ENCODE data around the gene MCM9. TPM values are rescaled to one million over a fixed set of nuclear protein-coding genes. Genes with fewer than 3 reads are reported as not detected.

The MCM9 gene
- total RNA-seq, 3 donors from 2014 or later (not counting 1 experiment from before 2014, with no cell fraction given): 45.2 to 53.4 (median 52.5) TPM

DNA sequence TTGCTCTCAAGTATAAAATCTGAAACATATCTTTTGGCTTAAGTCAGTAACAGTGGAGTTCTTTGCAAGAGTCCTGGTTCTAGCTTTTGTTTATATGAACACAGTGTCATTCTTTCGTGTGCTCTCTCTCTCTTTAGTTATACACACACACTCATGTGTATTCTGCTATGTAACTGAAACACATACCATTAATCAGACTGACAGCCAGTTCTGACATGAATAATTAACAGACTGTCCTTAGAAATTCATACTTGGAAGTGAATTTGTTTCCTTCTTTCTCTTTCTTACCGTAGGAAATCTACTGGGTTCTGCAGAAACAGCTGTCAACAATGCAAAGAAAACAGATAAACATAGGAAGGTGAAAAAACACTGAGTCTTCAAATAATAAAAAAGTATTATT, 2.5 kb downstream of the MCM9 start:
- Histone ChIP-seq H3K36me3 (ENCODE audit: control insufficient read depth, insufficient read depth, low read length) (peaks cover 23% of the 10 kb centered on the region), H3K4me3 (ENCODE audit: low read length) (no peak overlapping the region), H3K4me1 (ENCODE audit: control insufficient read depth, insufficient read depth, low read length) (no peaks in the 10 kb centered on the region), H3K27me3 (ENCODE audit: control insufficient read depth, insufficient read depth, low read length) (no peaks in the 10 kb centered on the region), H3K27ac (ENCODE audit: low read length) (no peak overlapping the region), H3K9me3 (ENCODE audit: control insufficient read depth, insufficient read depth, low read length) (no peaks in the 10 kb centered on the region)
- Mint-ChIP-seq H3K27ac (no peak overlapping the region), H3K36me3 (peaks cover 7% of the 10 kb centered on the region), H3K27me3 (ENCODE audit: low read depth in 2 of 2) (no peaks in the 10 kb centered on the region), H3K4me3 (no peak overlapping the region), H3K4me1 (peaks cover 25 to 41% of the 10 kb centered on the region in 2 donors), H3K9me3 (no peaks in the 10 kb centered on the region)
- intact Hi-C loops (cut with micrococcal nuclease): no loop called here
- ATAC-seq (no peak), DNase-seq (no peak)
- 93% methylated on average over 1 of the region's 2 CpGs for WGBS (ENCODE audit: insufficient coverage)
- no peak for TF ChIP-seq CTCF (IDR thresholded peaks at IDR 0.05)

DNA sequence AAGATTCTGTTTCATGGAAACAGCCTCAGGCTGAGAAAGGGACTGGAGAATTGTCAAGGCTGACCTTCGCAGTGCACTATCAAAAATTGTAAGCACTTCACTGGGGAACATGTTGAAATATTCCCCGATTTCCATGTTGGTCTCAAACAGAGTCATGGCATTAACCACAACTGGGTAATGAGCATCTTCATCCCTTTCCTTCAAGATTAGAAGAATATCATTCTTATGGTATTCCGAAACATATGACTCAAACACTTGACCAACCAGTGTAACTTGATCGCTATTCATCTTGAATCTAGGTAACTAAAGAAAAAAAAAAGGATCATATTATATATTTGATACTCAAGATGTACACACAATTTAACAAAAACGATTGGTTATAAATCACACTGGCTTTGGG, 3.5 kb downstream of the MCM9 start:
- WGBS (ENCODE audit: insufficient coverage): 98% methylated on average over 3 of the region's 5 CpGs
- peaks cover 23% of the 10 kb centered on the region for H3K36me3 ChIP-seq (ENCODE audit: control insufficient read depth, insufficient read depth, low read length)
- no peaks in the 10 kb centered on the region for H3K27me3 ChIP-seq (ENCODE audit: control insufficient read depth, insufficient read depth, low read length)
- H3K27ac ChIP-seq (ENCODE audit: low read length): no peak overlapping the region
- H3K4me1 ChIP-seq (ENCODE audit: control insufficient read depth, insufficient read depth, low read length): no peaks in the 10 kb centered on the region
- H3K4me3 ChIP-seq (ENCODE audit: low read length): no peak overlapping the region
- DNase-seq (no peak), ATAC-seq (no peak)
- no peak for TF ChIP-seq CTCF (IDR thresholded peaks at IDR 0.05)
- H3K9me3 ChIP-seq (ENCODE audit: control insufficient read depth, insufficient read depth, low read length): no peaks in the 10 kb centered on the region
- H3K27ac Mint-ChIP-seq: no peak overlapping the region
- H3K36me3 Mint-ChIP-seq: peaks cover 7% of the 10 kb centered on the region
- H3K9me3 Mint-ChIP-seq: no peaks in the 10 kb centered on the region
- no peak overlapping the region for H3K4me3 Mint-ChIP-seq
- peaks cover 23 to 36% of the 10 kb centered on the region in 2 donors for H3K4me1 Mint-ChIP-seq
- no peaks in the 10 kb centered on the region for H3K27me3 Mint-ChIP-seq (ENCODE audit: low read depth in 2 of 2)
- intact Hi-C loops (cut with micrococcal nuclease): no loop called here

GRCh38 chr6:118930680-118931079, 4.3 kb downstream of the MCM9 start:
- Histone ChIP-seq H3K27me3 (ENCODE audit: control insufficient read depth, insufficient read depth, low read length) (no peaks in the 10 kb centered on the region), H3K27ac (ENCODE audit: low read length) (no peak overlapping the region), H3K36me3 (ENCODE audit: control insufficient read depth, insufficient read depth, low read length) (peaks cover 26% of the 10 kb centered on the region), H3K9me3 (ENCODE audit: control insufficient read depth, insufficient read depth, low read length) (no peaks in the 10 kb centered on the region), H3K4me3 (ENCODE audit: low read length) (no peak overlapping the region), H3K4me1 (ENCODE audit: control insufficient read depth, insufficient read depth, low read length) (no peaks in the 10 kb centered on the region)
- H3K4me3 Mint-ChIP-seq: no peak overlapping the region
- WGBS (ENCODE audit: insufficient coverage): 100% methylated on average over 3 of the region's 3 CpGs
- no peaks in the 10 kb centered on the region for H3K27me3 Mint-ChIP-seq (ENCODE audit: low read depth in 2 of 2)
- no peak for TF ChIP-seq CTCF (IDR thresholded peaks at IDR 0.05)
- no peak overlapping the region for H3K27ac Mint-ChIP-seq
- no peaks in the 10 kb centered on the region for H3K9me3 Mint-ChIP-seq
- intact Hi-C loops (cut with micrococcal nuclease): no loop called here
- DNase-seq: no peak
- peaks cover 7% of the 10 kb centered on the region for H3K36me3 Mint-ChIP-seq
- ATAC-seq: no peak
- peaks cover 16 to 37% of the 10 kb centered on the region in 2 donors for H3K4me1 Mint-ChIP-seq

DNA sequence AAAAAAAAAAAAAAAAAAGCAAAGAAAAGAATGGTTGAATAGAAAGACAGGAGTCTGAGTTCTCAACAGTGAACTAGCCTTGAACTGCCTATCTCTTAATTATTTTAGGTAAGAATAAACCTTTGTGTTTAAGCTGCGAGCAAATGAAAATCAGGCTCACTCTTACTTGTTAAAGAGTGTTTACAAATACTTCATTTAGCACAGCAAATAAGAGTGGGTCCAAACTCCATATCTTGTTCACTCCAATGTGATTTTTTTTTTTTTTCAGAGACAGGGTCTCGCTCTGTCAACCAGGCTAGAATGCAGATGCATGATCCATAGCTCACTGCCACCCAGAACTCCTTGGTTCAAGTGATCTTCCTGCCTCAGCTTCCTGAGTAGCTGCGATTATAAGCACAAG, 11.9 kb downstream of the MCM9 start:
- peaks cover 57% of the 10 kb centered on the region for H3K36me3 ChIP-seq (ENCODE audit: control insufficient read depth, insufficient read depth, low read length)
- 98% methylated on average over 2 of the region's 3 CpGs for WGBS (ENCODE audit: insufficient coverage)
- peaks cover 31% of the 10 kb centered on the region for H3K36me3 Mint-ChIP-seq

More for the DNA sequence above, 11.9 kb downstream of the MCM9 start:
- Mint-ChIP-seq H3K9me3 (no peaks in the 10 kb centered on the region), H3K27me3 (ENCODE audit: low read depth in 2 of 2) (no peaks in the 10 kb centered on the region), H3K4me3 (no peak overlapping the region), H3K4me1 (peaks cover 0 to 4% of the 10 kb centered on the region in 2 donors), H3K27ac (no peak overlapping the region)
- intact Hi-C loops (cut with micrococcal nuclease): no loop called here
- DNase-seq: no peak
- ATAC-seq: no peak
- TF ChIP-seq CTCF (IDR thresholded peaks at IDR 0.05): no peak
- Histone ChIP-seq H3K9me3 (ENCODE audit: control insufficient read depth, insufficient read depth, low read length) (no peaks in the 10 kb centered on the region), H3K4me3 (ENCODE audit: low read length) (no peak overlapping the region), H3K27me3 (ENCODE audit: control insufficient read depth, insufficient read depth, low read length) (no peaks in the 10 kb centered on the region), H3K27ac (ENCODE audit: low read length) (no peak overlapping the region), H3K4me1 (ENCODE audit: control insufficient read depth, insufficient read depth, low read length) (no peaks in the 10 kb centered on the region)

All from natural killer cell (primary cell).